Measurements from ENCODE around the gene MAP7. TPM values are rescaled to one million over a fixed set of nuclear protein-coding genes. Genes with fewer than 3 reads are reported as not detected.

Gene MAP7
- total and polyA plus RNA-seq, 2 of the 13 experiments (the other 11 are each of a cell fraction or from before 2014, with no cell fraction given), result 0.04 TPM; not detected in 1

DNA sequence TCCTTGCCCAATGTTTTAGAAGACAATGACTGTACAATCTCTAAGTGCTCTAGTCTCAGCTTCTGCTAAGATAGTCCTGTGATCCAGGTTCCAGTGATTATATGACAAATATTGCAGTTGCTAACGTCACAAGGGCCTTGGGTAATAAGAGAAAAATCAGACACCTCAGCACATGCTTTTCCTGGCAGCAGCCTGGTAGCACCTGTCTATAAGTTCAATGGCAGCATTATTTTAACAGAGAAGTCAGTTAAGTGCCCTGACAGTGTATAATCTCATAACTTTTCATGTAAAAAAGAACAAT lies 139.2 kb downstream of the MAP7 start (continued):
- TF ChIP-seq, protein P1, sequence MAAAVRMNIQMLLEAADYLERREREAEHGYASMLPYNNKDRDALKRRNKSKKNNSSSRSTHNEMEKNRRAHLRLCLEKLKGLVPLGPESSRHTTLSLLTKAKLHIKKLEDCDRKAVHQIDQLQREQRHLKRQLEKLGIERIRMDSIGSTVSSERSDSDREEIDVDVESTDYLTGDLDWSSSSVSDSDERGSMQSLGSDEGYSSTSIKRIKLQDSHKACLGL (CRISPR knock-in tag; IDR thresholded peaks at IDR 0.05), result no peak
- TF ChIP-seq, protein P2, sequence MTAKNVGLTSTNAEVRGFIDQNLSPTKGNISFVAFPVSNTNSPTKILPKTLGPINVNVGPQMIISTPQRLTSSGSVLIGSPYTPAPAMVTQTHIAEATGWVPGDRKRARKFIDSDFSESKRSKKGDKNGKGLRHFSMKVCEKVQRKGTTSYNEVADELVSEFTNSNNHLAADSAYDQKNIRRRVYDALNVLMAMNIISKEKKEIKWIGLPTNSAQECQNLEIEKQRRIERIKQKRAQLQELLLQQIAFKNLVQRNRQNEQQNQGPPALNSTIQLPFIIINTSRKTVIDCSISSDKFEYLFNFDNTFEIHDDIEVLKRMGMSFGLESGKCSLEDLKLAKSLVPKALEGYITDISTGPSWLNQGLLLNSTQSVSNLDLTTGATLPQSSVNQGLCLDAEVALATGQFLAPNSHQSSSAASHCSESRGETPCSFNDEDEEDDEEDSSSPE (CRISPR knock-in tag; IDR thresholded peaks at IDR 0.05), result no peak
- TF ChIP-seq, protein P3, sequence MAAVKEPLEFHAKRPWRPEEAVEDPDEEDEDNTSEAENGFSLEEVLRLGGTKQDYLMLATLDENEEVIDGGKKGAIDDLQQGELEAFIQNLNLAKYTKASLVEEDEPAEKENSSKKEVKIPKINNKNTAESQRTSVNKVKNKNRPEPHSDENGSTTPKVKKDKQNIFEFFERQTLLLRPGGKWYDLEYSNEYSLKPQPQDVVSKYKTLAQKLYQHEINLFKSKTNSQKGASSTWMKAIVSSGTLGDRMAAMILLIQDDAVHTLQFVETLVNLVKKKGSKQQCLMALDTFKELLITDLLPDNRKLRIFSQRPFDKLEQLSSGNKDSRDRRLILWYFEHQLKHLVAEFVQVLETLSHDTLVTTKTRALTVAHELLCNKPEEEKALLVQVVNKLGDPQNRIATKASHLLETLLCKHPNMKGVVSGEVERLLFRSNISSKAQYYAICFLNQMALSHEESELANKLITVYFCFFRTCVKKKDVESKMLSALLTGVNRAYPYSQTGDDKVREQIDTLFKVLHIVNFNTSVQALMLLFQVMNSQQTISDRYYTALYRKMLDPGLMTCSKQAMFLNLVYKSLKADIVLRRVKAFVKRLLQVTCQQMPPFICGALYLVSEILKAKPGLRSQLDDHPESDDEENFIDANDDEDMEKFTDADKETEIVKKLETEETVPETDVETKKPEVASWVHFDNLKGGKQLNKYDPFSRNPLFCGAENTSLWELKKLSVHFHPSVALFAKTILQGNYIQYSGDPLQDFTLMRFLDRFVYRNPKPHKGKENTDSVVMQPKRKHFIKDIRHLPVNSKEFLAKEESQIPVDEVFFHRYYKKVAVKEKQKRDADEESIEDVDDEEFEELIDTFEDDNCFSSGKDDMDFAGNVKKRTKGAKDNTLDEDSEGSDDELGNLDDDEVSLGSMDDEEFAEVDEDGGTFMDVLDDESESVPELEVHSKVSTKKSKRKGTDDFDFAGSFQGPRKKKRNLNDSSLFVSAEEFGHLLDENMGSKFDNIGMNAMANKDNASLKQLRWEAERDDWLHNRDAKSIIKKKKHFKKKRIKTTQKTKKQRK (IDR thresholded peaks at IDR 0.05; ENCODE audit: low read length), result no peak
- no peak for TF ChIP-seq PPARG (CRISPR knock-in tag; conservative IDR thresholded peaks at IDR 0.05)
- no peak for TF ChIP-seq ASH2L (IDR thresholded peaks at IDR 0.05; ENCODE audit: insufficient read length, low read depth, low read length)
- no peak for TF ChIP-seq PRMT3 (CRISPR knock-in tag; IDR thresholded peaks at IDR 0.05; ENCODE audit: borderline replicate concordance, low read depth)
- TF ChIP-seq ELF3 (CRISPR knock-in tag; IDR thresholded peaks at IDR 0.05), result no peak
- TF ChIP-seq, protein P4, sequence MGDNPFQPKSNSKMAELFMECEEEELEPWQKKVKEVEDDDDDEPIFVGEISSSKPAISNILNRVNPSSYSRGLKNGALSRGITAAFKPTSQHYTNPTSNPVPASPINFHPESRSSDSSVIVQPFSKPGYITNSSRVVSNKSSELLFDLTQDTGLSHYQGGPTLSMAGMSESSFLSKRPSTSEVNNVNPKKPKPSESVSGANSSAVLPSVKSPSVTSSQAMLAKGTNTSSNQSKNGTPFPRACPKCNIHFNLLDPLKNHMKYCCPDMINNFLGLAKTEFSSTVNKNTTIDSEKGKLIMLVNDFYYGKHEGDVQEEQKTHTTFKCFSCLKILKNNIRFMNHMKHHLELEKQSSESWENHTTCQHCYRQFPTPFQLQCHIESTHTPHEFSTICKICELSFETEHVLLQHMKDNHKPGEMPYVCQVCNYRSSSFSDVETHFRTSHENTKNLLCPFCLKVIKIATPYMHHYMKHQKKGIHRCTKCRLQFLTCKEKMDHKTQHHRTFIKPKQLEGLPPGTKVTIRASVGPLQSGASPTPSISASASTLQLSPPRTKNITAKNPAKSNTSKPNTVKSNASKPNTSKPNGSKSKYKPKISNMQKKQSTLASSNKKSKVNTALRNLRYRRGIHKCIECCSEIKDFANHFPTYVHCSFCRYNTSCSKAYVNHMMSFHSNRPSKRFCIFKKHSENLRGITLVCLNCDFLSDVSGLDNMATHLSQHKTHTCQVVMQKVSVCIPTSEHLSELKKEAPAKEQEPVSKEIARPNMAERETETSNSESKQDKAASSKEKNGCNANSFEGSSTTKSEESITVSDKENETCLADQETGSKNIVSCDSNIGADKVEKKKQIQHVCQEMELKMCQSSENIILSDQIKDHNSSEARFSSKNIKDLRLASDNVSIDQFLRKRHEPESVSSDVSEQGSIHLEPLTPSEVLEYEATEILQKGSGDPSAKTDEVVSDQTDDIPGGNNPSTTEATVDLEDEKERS (CRISPR knock-in tag; IDR thresholded peaks at IDR 0.05), result no peak
- no peak for TF ChIP-seq CBX2 (IDR thresholded peaks at IDR 0.05; ENCODE audit: low read depth, low read length)
- TF ChIP-seq CBX2 (CRISPR knock-in tag; IDR thresholded peaks at IDR 0.05; ENCODE audit: low read depth), result no peak

All from HepG2 (cell line).